Measurements from ENCODE around the gene NUP98.

GRCh38 chr11:3826721-3827120, 29.4 kb upstream of the NUP98 start:
- TF ChIP-seq CTCF (conservative IDR thresholded peaks at IDR 0.05; ENCODE audit: low read depth, low read length) = no peak
- TF ChIP-seq EZH2 (IDR thresholded peaks at IDR 0.05; ENCODE audit: borderline replicate concordance, low read depth, low read length, poor library complexity, severe bottlenecking) = no peak

Measured in A673 (cell line).